KMS-11 (cell line): Measurements from ENCODE around the gene RNF214.
"Not testable (repeated sequence)": the region's sequence is repeated elsewhere in the genome, so short reads cannot be mapped to it uniquely, and the experiment has no call there.

Experiments
- H2AFZ ChIP-seq: fragments of 200-600 bp; sonication (generic); 2 replicates; pipeline ENCODE4 v1.6.1; 2016; ENCODE audit warnings: antibody characterized with exemption, mixed run types, low read depth
- H3K27ac ChIP-seq: fragments of 200-600 bp; sonication (generic); 2 replicates; pipeline ENCODE4 v1.6.1; 2016; ENCODE audit warnings: mild to moderate bottlenecking, mixed run types
- H3K27me3 ChIP-seq: fragments of 200-600 bp; sonication (generic); 2 replicates; pipeline ENCODE4 v1.6.1; 2017; ENCODE audit warnings: mild to moderate bottlenecking, low read depth, mixed run types, moderate library complexity; ENCODE audit not compliant: insufficient read depth
- H3K36me3 ChIP-seq: fragments of 200-600 bp; sonication (generic); 2 replicates; pipeline ENCODE4 v1.6.1; 2017; ENCODE audit warnings: mild to moderate bottlenecking, mixed run types; ENCODE audit not compliant: insufficient read depth
- H3K4me1 ChIP-seq: fragments of 200-600 bp; sonication (generic); 2 replicates; pipeline ENCODE4 v1.6.1; 2016; ENCODE audit warnings: mild to moderate bottlenecking, low read depth, mixed run types; ENCODE audit not compliant: poor library complexity, severe bottlenecking
- H3K4me2 ChIP-seq: fragments of 200-600 bp; sonication (generic); 2 replicates; pipeline ENCODE4 v1.7.0; 2016; ENCODE audit warnings: mild to moderate bottlenecking, mixed run types
- H3K4me3 ChIP-seq: fragments of 200-600 bp; sonication (generic); IDR thresholded peaks from 2 replicates; pipeline ENCODE4 v1.6.1; 2017; ENCODE audit warnings: low read depth, low read length, mixed read lengths; ENCODE audit not compliant: insufficient read depth
- H3K79me2 ChIP-seq: fragments of 200-600 bp; sonication (generic); 2 replicates; pipeline ENCODE4 v1.6.1; 2016; ENCODE audit warnings: low read depth, mixed run types; ENCODE audit not compliant: insufficient read depth
- H3K9ac ChIP-seq: fragments of 200-600 bp; sonication (generic); 2 replicates; pipeline ENCODE4 v1.6.1; 2016; ENCODE audit warnings: mild to moderate bottlenecking, mixed run types
- H4K20me1 ChIP-seq: fragments of 200-600 bp; sonication (generic); 2 replicates; pipeline ENCODE4 v1.6.1; 2016; ENCODE audit warnings: mild to moderate bottlenecking, mixed run types; ENCODE audit not compliant: insufficient read depth
- CTCF ChIP-seq: fragments of 200-600 bp; sonication (generic); conservative IDR thresholded peaks from 2 replicates; pipeline ENCODE4 v1.6.1; 2017; ENCODE audit warnings: low read depth, mild to moderate bottlenecking, antibody characterized with exemption, low read length, moderate library complexity, mixed read lengths

Gene RNF214

GRCh38 chr11:117232092-117232878 lies at the start of gene RNF214:
TSS of gene RNF214 (plus strand) at chr11:117232671. CDS start at chr11:117234273, 1,602 bp downstream.
- H3K36me3 ChIP-seq: no peaks in the 10 kb centered on the region
- H4K20me1 ChIP-seq: no peaks in the 10 kb centered on the region
- peak; percentile 72 for TF ChIP-seq CTCF
- no peak within 1 kb of the TSS for H3K4me3 ChIP-seq
- no peaks in the 10 kb centered on the region for H3K27me3 ChIP-seq
- peak within 1 kb of the TSS; percentile 40; the same call in 1 of the 2 replicates for H3K27ac ChIP-seq
- peak within 1 kb of the TSS; percentile 79; the same call in 1 of the 2 replicates for H3K9ac ChIP-seq
- peak within 1 kb of the TSS; percentile 72 for H3K4me2 ChIP-seq
- H2AFZ ChIP-seq: peak within 1 kb of the TSS; percentile 76
- H3K79me2 ChIP-seq: peaks cover 11% of the 10 kb centered on the region; the same call in 1 of the 2 replicates
- peaks cover 13% of the 10 kb centered on the region for H3K4me1 ChIP-seq

GRCh38 chr11:117183178-117183577 lies 49.3 kb upstream of the RNF214 start:
- H3K9ac ChIP-seq, H3K79me2 ChIP-seq, H3K4me3 ChIP-seq, H3K36me3 ChIP-seq, H3K27me3 ChIP-seq, H2AFZ ChIP-seq, H3K27ac ChIP-seq, H3K4me2 ChIP-seq, H4K20me1 ChIP-seq: not testable (repeated sequence)
- H3K4me1 ChIP-seq: peaks cover 14% of the 10 kb centered on the region

GRCh38 chr11:117183724-117184349 lies 48.6 kb upstream of the RNF214 start:
- no peak overlapping the region for H3K4me2 ChIP-seq
- H3K36me3 ChIP-seq: no peaks in the 10 kb centered on the region
- H3K4me1 ChIP-seq: peaks cover 12% of the 10 kb centered on the region
- H3K9ac ChIP-seq: no peak overlapping the region
- H2AFZ ChIP-seq: no peak overlapping the region
- no peaks in the 10 kb centered on the region for H3K79me2 ChIP-seq
- H3K4me3 ChIP-seq: no peak overlapping the region
- no peaks in the 10 kb centered on the region for H3K27me3 ChIP-seq
- no peaks in the 10 kb centered on the region for H4K20me1 ChIP-seq
- no peak overlapping the region for H3K27ac ChIP-seq
- no peak for TF ChIP-seq CTCF

GRCh38 chr11:117185736-117186430 lies 46.6 kb upstream of the RNF214 start:
- Histone ChIP-seq H3K27ac (no peak overlapping the region), H3K4me3 (no peak overlapping the region), H3K79me2 (no peaks in the 10 kb centered on the region), H3K27me3 (no peaks in the 10 kb centered on the region), H3K9ac (no peak overlapping the region), H3K4me1 (no peaks in the 10 kb centered on the region), H4K20me1 (no peaks in the 10 kb centered on the region), H3K36me3 (no peaks in the 10 kb centered on the region), H2AFZ (no peak overlapping the region), H3K4me2 (no peak overlapping the region)
- no peak for TF ChIP-seq CTCF
